ENCODE data around the gene PRR22.
"Not testable (repeated sequence)": the region's sequence is repeated elsewhere in the genome, so short reads cannot be mapped to it uniquely, and the experiment has no call there.

Gene PRR22

GRCh38 chr19:5762608-5763217, 21.8 kb downstream of the PRR22 start:
- in situ Hi-C loops (cut with HindIII; ENCODE audit: low sequenced_read_pairs): no loop called here

- in situ Hi-C loops (cut with HindIII; ENCODE audit: low sequenced_read_pairs): no loop called here
Measured at GRCh38 chr19:5753743-5754142, 30.8 kb downstream of the PRR22 start.

GRCh38 chr19:5751709-5752108, 32.8 kb downstream of the PRR22 start:
- in situ Hi-C loops (cut with HindIII; ENCODE audit: low sequenced_read_pairs): no loop called here

- in situ Hi-C loops (cut with HindIII; ENCODE audit: low sequenced_read_pairs): no loop called here
Measured at GRCh38 chr19:5749505-5749904, 35.0 kb downstream of the PRR22 start.

- in situ Hi-C loops (cut with HindIII; ENCODE audit: low sequenced_read_pairs): not testable (repeated sequence)
Measured at GRCh38 chr19:5748920-5749319, 35.6 kb downstream of the PRR22 start.

- in situ Hi-C loops (cut with HindIII; ENCODE audit: low sequenced_read_pairs): not testable (repeated sequence)
Measured at GRCh38 chr19:5744999-5745398, 39.5 kb downstream of the PRR22 start.

- in situ Hi-C loops (cut with HindIII; ENCODE audit: low sequenced_read_pairs): no loop called here
Measured at GRCh38 chr19:5743630-5744029, 40.9 kb downstream of the PRR22 start.

GRCh38 chr19:5742051-5742450, 42.5 kb downstream of the PRR22 start:
- in situ Hi-C loops (cut with HindIII; ENCODE audit: low sequenced_read_pairs): no loop called here

GRCh38 chr19:5738423-5738822, 46.1 kb downstream of the PRR22 start:
- in situ Hi-C loops (cut with HindIII; ENCODE audit: low sequenced_read_pairs): no loop called here

GRCh38 chr19:5733172-5733571, 51.4 kb downstream of the PRR22 start:
- in situ Hi-C loops (cut with HindIII; ENCODE audit: low sequenced_read_pairs): not testable (repeated sequence)

Data from DLD1 (cell line).